ENCODE data around the gene NEK7.
"Not testable (repeated sequence)": the region's sequence is repeated elsewhere in the genome, so short reads cannot be mapped to it uniquely, and the experiment has no call there.

Gene NEK7

DNA sequence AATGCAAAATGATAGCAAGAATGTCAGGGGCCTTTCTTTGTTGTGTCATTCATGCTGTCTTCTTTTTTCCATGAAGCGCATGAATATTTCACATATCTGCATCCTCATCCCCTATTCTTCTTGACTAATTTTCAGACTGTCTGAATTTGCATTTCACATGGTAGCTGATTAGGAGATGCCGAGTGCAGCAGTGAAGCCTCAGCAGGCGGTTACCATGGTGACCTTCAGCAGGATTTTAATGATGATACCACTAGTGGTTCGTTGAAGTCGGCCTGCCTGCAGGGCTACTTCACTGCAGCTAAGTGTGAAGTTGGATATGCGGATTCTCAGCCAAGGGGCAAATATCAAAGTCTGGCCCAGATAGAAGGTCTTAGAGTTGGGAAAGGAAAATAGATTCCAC, 141.8 kb downstream of the NEK7 start:
- DNase-seq = no peak

DNA sequence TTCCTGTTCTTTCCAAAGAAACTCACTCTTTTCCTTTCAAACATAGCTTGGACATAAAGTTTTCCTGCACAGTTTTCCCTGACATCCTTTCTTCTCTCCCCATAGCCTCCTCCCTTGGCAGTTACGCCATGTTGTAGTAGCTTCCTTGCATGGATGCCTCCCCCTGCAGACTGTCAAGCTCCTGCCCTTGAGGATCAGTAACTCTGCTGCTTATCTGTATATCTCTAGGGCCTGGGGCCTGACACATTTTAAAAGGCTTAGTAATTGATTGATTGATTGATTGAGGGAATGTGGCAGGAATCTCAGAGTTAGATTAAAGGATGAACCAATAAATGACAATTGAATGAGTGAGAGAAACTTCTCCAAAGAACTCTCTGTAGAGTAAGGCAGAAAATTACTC, 143.7 kb downstream of the NEK7 start:
- no peak for DNase-seq

DNA sequence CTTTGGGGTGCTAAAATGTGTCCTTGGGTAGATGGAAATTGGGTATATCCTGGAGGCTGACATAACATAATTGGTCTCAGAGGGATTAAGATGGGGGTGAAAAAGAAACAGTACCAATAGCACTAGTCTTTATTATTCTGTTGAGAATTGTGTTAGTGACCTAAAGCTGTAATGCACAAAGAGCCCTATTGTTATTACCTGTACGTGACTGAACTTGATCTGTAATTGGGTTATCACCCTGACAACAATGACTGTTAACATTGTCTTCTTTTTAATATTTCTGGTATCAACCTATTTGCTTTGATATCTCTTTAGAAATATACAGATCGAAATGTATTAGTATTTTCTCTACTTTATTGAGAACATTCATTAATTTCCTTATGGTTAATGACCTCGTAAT, 147.6 kb downstream of the NEK7 start:
- no peak for DNase-seq

DNA sequence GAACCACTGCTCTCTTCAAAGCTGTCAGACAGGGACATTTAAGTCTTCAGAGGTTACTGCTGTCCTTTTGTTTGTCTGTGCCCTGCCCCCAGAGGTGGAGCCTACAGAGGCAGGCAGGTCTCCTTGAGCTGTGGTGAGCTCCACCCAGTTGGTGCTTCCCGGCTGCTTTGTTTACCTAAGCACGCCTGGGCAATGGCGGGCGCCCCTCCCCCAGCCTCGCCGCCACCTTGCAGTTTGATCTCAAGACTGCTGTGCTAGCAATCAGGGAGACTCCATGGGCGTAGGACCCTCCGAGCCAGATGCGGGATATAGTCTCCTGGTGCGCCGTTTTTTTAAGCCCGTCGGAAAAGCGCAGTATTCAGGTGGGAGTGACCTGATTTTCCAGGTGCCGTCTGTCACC, 158.0 kb downstream of the NEK7 start:
- not testable (repeated sequence) for DNase-seq

DNA sequence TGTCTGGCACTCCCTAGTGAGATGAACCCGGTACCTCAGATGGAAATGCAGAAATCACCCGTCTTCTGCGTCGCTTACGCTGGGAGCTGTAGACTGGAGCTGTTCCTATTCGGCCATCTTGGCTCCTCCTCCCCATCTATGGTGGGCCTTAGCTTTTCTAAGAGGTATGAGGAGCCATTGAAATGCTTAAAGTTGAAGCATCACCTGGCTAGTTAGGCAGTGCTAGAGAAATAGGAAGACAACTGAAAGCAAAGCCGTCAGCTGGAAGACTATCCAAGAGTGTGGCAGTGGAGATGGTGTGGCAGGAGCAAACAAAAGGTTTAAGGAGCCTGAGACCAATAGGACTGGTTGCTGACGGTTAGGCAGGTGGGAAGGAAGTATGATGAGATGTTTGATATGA, 158.5 kb downstream of the NEK7 start:
- not testable (repeated sequence) for DNase-seq

DNA sequence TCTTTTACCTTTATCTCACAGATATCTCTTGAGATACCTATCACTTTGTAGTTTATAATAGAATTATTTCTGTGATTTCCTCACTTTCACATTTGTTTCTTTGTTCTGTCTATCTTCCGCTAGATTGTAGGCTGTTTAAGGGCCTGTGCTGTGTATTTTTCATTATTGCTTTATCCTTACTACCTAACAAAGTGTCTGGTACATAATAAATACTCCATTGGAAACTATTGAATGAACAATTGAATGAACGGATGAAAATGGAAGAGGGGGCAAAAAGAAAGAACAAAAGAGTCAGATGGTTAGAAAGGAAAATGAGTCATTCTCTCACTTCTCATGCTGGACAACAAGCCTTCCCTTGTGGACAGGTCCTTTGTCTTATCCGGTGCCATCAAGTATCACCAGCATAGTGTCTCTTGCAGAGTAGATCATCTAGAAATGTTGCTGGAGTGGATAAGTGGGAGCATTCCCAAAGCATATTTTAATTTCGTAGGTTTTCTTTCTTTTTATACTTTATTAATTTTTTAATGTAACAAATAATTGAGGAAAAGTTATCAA, 159.8 kb downstream of the NEK7 start:
- no peak for DNase-seq

DNA sequence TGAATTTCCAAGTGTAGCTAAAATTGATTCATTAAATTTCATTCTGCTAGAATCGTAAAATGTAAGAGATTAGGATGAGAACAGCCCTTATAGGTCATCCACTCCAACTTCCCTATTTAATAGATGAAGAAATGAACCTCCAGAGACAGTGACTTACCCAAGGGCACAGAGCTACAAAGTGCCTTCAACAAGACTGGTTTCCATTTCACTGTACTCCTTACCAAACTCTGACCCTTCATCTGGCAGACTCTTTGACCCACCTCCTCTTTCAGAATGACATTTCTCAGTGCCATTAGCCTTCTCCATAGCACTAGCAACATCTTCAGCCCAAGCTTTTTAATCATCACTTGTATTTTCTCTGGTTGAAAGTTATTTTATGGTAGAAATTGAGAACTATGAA, 161.3 kb downstream of the NEK7 start:
- peak in 2 of 3 donors; percentile 3 to 18 for DNase-seq

DNA sequence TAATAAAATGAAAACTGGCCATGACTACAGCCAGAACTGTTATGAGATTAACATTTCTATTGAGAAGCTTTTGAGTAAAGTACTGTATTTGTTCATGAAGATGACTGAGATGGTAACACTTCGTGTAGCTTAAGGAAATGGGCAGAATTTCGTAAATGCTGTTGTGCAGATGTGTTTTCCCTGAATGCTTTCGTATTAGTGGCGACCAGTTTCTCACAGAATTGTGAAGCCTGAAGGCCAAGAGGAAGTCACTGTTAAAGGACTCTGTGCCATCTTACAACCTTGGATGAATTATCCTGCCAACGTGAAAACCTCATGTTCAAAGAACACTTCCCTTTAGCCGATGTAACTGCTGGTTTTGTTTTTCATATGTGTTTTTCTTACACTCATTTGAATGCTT, 164.0 kb downstream of the NEK7 start:
- peak; percentile 19 to 46 (median 21) for DNase-seq

DNA sequence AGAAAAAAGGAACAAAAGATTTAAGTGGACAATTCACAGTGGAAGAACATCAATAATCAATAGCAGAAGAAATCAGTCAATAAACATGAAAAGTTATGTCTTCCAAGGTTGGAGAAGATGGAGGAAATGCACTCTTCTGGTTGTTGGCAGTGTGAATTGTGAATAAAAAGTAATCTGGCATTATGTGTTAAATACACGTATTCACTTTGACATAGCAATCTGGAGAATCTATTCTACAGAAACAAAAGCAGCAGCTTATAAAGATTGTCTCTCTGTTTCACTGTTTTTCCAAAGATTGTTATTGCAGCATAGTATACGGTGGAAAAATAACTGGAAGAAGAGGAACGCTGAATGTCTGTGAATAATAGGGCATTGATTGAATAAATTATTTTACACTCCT, 169.4 kb downstream of the NEK7 start:
- DNase-seq = no peak

DNA sequence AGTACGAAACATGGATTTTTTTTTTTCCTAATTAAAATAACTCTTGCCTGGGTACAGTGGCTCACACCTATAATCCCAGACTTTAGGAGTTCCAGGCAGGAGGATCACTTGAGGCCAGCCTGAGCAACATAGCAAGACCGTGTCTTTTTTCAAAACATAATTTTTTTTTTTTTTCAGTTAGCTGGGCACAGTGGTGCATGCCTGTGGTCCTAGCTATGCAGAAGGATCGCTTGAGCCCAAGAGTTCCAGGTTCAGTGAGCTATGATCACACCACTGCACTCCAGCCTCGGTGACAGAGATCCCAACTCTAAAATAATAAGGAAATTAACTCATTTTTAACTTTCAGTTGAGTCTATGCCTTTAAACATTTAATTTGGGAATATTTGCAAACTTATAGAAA, 170.1 kb downstream of the NEK7 start:
- DNase-seq = no peak

DNA sequence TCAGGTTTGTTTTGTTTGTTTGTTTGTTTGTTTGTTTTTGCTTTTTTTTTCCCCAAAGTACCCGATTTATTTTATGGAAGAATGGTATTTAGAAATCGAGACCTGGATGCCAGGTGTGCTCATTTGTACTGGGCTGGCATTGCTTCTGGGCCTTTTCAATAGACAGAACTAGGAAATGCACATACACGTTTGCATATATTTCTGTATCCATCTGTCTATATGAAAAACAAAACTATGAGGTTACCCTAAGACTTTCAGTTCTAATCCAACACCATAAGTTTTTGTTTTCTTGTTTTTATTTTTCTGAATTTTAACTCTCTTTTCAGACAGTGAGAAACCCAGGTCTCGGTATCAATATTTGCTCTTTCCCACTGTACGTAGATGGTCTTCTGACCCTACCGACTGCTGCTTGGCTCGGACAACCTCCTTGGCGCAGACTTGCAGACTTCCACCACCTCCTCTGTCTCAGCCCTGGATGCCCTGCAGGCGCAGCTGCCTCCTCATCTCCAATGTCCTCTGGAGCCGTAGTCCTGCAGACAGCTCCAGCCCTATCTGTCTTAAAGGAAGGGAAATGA, 171.7 kb downstream of the NEK7 start:
- DNase-seq = no peak

DNA sequence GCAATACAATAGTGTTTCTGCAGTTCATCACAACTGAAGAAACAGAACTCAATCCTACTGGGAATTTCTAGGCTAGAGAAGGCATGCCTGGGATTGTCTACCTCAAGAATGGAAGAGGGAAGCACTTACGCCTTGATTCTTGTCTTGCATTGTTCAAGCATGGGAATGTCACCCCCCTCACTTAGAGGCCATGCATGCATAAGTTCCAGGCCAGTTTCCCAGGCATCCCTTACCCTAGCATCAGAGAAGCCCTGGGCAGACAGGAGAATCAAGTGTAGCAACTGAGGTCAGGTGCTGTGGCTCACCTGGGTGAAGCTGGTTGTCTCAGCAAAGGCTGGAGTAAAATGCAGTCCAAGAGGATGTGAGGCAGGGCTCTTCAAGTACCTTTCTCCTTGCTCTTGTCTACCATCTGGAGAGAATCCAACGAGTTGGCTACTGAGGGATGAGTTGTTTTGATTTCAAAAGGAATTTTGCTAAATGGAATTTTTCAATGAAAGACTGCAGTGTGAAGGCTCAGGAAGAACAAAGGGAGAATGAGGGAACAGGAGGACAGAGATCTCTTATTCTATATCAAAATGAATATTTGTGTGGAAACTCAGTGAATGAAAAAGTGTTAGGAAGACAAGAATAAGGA, 174.3 kb downstream of the NEK7 start:
- DNase-seq = no peak

DNA sequence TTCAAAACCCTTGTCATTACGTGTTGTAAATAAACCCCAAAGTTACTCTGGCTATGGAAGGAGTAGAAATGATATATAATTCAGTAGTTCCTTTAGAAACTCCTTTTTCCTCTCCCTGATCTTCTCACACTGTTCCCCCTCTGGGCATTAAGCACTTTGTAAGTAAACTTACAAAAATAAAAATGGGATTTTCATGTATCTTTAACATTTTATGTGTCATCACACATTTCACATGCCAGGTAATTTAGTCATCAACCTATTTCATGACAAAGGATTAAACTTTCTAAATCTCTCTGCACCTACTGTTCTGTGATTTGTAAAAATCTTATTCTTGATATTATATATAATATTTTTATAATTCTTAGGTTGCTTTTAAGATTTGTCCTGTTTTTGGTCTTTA, 176.9 kb downstream of the NEK7 start:
- no peak for DNase-seq

DNA sequence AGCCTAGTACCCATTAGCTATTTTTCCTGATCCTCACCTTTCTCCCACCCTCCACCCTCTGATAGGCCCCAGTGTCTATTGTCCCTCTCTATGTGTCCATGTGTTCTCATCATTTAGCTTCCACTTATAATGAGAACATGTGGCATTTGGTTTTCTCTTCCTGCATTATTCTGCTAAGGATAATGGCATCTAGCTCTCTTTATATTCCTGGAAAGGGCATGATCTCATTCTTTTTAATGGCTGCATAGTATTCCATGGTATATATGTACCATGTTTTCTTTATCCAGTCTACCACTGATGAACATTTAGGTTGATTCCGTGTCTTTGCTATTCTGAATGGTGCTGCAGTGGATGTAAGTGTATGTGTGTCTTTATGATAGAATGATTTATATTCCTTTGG, 178.9 kb downstream of the NEK7 start:
- no peak for DNase-seq

DNA sequence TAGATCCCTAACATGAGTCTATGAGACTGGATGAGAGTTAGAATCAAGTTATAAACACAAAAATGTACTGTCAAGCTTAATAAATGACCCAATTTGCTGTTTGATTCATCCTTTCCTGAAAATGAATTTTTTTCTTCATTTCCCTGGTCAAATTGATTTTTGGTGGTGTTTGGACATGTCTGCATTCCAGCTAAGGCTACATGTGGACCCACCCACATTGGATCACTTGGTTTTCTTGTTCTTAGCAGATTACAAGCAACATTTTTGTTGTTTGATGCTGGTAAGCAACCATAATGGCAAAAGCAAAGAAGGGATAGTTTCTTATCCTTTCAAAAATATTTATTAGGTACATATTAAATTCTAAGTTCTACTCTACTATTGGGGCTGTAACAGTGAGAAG, 181.1 kb downstream of the NEK7 start:
- DNase-seq = no peak

DNA sequence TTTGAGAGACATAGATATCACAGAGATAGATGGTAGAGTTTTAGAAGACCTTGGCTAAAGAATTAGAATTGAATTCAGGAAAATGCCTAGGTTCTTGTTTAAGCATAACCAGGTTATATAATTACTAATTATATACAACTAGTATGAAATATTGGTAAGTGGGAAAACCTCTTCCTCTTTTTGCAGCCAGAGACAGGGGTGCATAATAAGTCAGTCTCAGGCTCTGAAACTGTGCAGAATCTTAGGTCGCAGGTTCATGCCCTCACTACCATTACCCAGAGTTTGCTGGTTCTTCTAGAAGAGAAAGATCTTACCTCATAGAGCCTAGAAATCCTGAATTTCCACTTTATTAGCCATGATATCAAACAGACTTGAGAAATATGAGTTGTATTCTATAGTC, 183.3 kb downstream of the NEK7 start:
- DNase-seq = no peak

DNA sequence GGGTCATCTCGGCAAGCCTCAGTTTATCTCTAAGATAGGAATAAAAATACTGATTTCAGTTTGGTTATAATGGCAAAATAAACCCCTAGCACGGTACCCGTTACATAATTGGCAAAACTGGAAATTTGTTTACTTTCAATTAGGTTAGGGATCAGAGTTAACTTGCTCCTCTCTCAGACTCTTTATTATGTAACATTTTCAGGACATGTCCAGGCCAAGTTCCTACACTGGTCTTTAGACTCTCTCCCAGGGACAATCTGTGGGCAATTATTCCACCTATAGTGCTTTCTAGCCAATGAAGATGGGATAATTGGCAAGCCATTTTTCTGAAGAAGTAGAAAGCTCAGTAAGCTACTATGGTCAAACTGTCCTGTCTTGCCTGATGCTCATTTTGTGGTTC, 189.4 kb downstream of the NEK7 start:
- DNase-seq = no peak

DNA sequence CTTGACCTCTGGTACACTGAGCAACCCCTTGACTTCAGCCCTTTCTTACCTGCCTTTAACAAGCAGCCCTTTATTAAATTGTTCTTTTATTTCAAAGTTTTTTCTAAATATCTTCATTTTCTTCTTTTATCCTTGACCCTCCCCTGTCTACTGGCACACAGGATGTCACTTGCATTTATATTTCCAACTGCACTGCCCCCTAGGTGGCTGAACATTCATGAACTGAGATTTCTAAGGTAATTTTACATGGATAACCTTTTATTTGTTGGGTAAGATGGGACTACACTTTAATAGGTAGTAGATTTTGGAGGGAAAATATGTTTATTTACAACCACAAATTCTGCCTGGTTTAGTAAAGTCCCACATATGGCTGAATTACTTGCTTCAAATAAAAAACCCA, 193.7 kb downstream of the NEK7 start:
- no peak for DNase-seq

DNA sequence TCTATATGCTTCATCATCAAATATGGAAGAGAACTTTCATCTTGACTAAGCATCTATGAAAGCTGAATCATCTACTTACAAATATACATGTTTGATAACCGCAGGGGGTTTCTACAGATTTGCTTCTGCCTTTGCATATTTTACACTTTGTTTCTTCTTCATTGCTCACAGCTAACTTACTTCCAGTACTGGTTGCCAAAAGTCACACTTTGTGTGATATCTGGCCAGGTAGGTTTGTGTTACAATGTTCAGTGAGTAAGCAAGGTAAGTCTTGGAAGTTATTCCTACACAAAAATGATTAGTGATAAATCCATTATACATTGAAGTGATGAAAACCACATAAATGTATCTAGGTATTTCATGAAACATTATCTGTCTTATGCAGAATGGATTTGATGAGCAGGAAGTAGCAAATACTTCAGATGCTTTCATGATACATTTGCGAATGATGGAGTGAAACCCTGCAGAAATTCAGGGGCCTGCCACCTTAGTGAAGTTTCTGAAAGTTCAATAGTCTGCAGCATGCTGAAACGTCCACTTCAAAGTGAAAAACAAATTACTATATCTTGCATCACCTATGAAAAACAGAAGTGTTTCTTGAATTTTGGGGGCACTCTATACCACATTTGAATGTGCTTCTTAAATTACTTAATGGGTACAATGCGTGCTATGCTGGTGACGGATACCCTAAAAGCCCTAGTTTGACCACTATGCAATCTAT, 196.3 kb downstream of the NEK7 start:
- peak in 1 of 3 donors; percentile 5 for DNase-seq

DNA sequence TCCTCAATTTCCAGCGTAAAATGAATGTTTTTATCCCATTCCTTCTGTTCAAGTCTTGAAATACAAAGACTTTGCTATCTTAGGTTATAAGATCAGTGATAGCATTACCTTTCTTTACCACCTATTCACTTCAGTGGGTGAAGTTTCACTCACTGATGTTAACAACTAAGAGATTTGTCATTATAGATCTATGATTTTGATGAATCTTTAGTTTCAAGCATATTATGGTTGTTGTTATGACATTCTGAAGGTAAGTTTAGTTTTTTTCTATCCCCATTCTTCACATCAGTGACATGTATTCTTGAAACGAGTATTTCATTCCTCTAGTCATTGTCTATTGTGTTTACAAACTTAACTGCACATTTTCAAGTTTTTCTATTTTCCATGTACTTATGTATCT, 201.1 kb downstream of the NEK7 start:
- DNase-seq = no peak

DNA sequence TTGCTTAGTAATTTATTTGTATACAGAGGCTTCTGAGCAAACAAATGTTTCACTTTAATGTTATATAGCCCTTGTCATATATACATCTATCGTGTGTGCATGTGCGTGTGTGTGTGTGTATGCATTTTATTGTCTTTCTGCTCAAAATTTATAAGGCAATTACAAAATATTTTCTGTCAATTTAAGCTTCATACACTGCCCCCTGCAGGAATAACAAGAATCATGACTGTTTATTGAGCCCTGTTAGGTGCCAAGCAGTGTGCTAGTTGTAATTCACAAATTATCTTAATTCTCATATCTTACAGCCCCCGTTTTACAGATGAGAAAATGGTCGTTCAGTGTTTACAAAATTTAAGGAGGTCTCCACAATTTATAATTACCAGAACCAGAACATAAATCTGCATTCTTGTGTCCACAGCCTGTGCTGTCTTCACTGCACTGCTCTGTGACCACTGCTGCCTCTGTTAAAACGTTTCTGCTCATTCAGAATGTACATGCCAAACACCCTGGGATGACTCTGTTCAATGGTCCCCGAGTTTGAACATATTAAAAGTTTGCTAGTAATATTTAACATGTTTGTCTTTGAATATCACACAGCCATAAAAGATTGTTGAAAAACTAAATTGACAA, 202.3 kb downstream of the NEK7 start:
- DNase-seq = peak; percentile 13 to 43 (median 41)

DNA sequence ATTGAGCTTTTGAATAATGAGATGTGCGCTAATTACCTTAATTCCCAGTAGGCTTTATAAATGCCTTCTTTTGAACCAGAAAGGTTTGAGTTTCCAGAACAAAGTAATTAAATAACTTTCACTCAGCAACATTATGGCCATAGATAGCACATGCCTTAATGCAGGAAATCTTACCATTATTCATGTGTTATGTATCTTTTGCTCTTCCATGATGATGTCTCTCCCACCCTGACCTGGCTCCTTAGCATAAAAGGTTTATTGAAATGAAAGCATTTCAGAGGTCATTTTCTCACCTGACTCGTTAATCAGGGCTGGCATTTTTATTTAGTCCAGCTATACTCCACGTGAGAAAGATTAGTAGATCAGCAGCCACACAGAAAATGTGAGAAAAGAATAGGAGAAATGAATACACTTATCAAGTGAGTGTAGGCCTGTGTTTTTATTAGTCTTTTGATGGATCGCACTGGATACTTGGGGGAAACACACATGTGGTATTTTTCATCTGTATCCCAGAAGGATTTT, 203.5 kb downstream of the NEK7 start:
- DNase-seq = no peak

DNA sequence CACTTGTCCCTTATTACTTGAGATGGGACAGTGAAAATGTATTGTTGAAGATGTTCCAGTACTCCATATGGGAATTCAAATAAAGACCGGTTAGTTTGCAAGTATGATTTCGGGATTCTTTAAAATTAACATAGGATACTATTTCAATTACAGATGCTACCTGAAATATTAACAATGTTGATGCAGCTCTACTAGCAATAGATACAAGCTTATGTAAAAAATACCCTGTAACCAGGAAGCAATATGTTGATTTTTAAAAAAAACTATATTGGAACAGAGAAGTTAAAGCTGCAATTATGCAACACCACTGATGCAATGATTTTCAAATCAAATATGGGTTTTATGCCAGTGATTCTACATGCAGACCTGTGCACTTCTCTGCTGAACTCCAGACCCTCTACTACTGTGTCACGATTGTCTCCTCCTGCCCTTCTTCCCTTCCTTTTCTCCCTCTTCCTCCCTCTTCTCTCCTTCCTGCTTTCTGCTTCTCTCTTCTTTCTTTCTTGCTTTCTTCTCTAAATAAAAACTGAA, 204.5 kb downstream of the NEK7 start:
- DNase-seq = peak in 2 of 3 donors; percentile 18 to 48
